Stomach (tissue), 9 donors: ENCODE results near the gene DCLRE1C. TPM values are rescaled to one million over a fixed set of nuclear protein-coding genes. Genes with fewer than 3 reads are reported as not detected.

ENCODE experiments used
- DNase-seq, 2 donors: peaks; one replicate each; pipeline versions ENCODE4 v3.0.0 to v3.0.0-alpha.2; 2013 to 2019
- H3K27ac ChIP-seq, 5 donors: fragments of 200-600 bp in 4 of 5; sonication (generic) in 4 of 5; one replicate each; pipeline ENCODE4 v1.5.1; 2013 to 2019; ENCODE audit warnings: mild to moderate bottlenecking in 1 of 5, moderate library complexity in 1 of 5
- H3K27me3 ChIP-seq, 3 donors: fragments of 200-600 bp; sonication (generic); one replicate each; pipeline ENCODE4 v1.5.1; 2017 to 2019; ENCODE audit warnings: mixed run types in 1 of 3
- H3K36me3 ChIP-seq, 4 donors: fragments of 200-600 bp; sonication (generic); 1 replicate in 3 of 4; 2 replicates in 1 of 4; pipeline ENCODE4 v1.5.1; 2016 to 2019
- H3K4me1 ChIP-seq, 4 donors: fragments of 200-600 bp; sonication (generic); one replicate each; pipeline ENCODE4 v1.5.1; 2016 to 2019
- H3K4me3 ChIP-seq, 4 donors: fragments of 200-600 bp; sonication (generic) in 3 of 4; one replicate each; pipeline ENCODE4 v1.5.1; 2016 to 2019; ENCODE audit warnings: mild to moderate bottlenecking in 1 of 4
- H3K9me3 ChIP-seq, 4 donors: fragments of 200-600 bp; sonication (generic); one replicate each; pipeline ENCODE4 v1.5.1; 2016 to 2019
- EP300 ChIP-seq: sonication (generic); formaldehyde crosslinking; IDR thresholded peaks from one replicate; pipeline ENCODE4 v1.6.1; 2017; ENCODE audit warnings: antibody characterized with exemption
- POLR2A ChIP-seq, 4 donors: fragments of 450-650 bp; IDR thresholded peaks; one replicate each; pipeline ENCODE4 v1.6.1; 2016; ENCODE audit warnings: antibody characterized with exemption in 4 of 4, control low read depth in 2 of 4, mild to moderate bottlenecking in 1 of 4, moderate library complexity in 1 of 4
- POLR2AphosphoS5 ChIP-seq, 3 donors: sonication (generic); formaldehyde crosslinking; IDR thresholded peaks; one replicate each; pipeline ENCODE4 v1.6.1; 2016; ENCODE audit warnings: antibody characterized with exemption in 3 of 3
- WGBS, 5 donors: extraction: QIAGEN DNeasy Blood & Tissue Kit in 3 of 5; methylation state at CpG; one replicate each; pipeline versions ENCODE4 v1.1.5 to v1.1.7; 2013 to 2018; 5-methylcytosine and 5-hydroxymethylcytosine counted together
- intact Hi-C: fragments of 100-400 bp; cut with DNase I; formaldehyde crosslinking; loops from one replicate; pipeline ENCODE4 v1.15.1; 2023; ENCODE audit warnings: low total_unique reads
- polyA plus RNA-seq, 3 donors: library from polyadenylated mRNA; stranded (reverse); fragments of 200-250 nt; gene quantifications; one replicate each; pipeline ENCODE4 v1.2.3, GENCODE V29; 2013
- total RNA-seq, 5 donors: library from RNA; depleted of rRNA; stranded (reverse); fragments of >200 nt; gene quantifications; one replicate each; pipeline versions ENCODE4 v1.1.0 to v1.2.3, GENCODE V29; 2014 to 2016
- TF ChIP-seq, protein P1 (sequence below), 7 experiments: fragments of 450-650 bp in 4 of 7; fragments of 200-600 bp in 3 of 7; sonication (generic) in 3 of 7; IDR thresholded peaks; one replicate each; pipeline ENCODE4 v1.5.1; 2016 to 2019; ENCODE audit warnings: antibody characterized with exemption in 7 of 7, control low read depth in 2 of 7, mild to moderate bottlenecking in 1 of 7
- donor health status: healthy with polysubstance abuse.
- donor health status: Bipolar disorder and iron deficiency.
- donor health status: healthy.

DCLRE1C gene
- total and polyA plus RNA-seq, 8 donors = 3.1 to 27.4 (median 7.7) TPM

DNA sequence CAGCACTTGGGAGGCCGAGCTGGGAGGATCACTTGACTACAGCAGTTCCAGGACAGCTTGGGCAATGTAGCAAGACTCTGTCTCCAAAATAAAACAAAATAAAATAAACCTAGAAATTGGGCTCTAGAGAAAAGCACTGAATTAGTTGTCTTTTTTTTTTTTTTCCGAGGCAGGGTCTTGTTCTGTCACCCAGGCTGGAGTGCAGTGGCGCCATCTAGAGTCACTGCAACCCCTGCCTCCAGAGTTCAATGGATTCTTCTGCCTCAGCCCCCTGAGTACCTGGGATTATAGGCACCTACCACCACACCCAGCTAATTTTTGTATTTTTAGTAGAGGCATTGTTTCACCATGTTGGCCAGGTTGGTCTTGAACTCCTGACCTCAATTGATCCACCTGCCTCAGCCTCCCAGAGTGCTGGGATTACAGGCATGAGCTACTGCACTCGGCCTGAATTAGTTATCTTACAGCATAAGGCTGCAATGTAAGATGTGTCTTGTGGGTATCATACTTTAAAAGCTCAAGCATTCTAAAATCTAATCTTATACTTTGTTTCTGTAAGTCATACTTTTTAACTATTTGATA lies 18.1 kb upstream of the DCLRE1C start:
- H3K27ac ChIP-seq = no peak overlapping the region

DNA sequence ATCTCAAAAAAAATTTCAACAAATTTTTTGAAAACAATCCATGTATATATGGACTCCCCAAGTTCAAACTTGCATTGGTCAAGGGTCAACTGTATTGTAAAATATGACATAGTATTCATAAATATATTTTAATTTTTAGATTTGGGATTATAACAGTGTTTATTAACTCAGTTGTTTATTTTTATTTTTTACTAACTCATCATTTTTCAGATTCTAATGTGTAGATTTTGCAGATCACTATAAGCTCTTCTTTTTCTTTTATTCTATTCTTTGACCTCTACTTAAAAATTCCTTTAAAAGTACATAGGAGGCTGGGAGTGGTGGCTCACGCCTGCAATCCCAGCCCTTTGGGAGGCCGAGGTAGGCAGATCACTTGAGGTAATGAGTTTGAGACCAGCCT lies 14.0 kb upstream of the DCLRE1C start:
- no peak for DNase-seq
- Histone ChIP-seq H3K27me3 (no peaks in the 10 kb centered on the region), H3K4me1 (no peaks in the 10 kb centered on the region), H3K36me3 (no peaks in the 10 kb centered on the region), H3K4me3 (no peak overlapping the region), H3K27ac (no peak overlapping the region), H3K9me3 (no peaks in the 10 kb centered on the region)
- WGBS, 5 donors = 83 to 94% (median 88%) methylated on average over 2 of the region's 2 CpGs
- intact Hi-C loops = no loop called here
- TF ChIP-seq POLR2AphosphoS5 (IDR thresholded peaks at IDR 0.05) (no peak), POLR2A (IDR thresholded peaks at IDR 0.05) (no peak), EP300 (no peak)

More for the DNA sequence above, 18.1 kb upstream of the DCLRE1C start:
- Histone ChIP-seq H3K27me3 (peaks cover 0 to 13% (median 4%) of the 10 kb centered on the region in 3 donors), H3K4me3 (no peak overlapping the region), H3K4me1 (peaks cover 0 to 4% (median 0%) of the 10 kb centered on the region in 4 donors), H3K36me3 (no peaks in the 10 kb centered on the region), H3K9me3 (no peaks in the 10 kb centered on the region)
- DNase-seq = peak; percentile 29 to 45
- TF ChIP-seq, protein P1, sequence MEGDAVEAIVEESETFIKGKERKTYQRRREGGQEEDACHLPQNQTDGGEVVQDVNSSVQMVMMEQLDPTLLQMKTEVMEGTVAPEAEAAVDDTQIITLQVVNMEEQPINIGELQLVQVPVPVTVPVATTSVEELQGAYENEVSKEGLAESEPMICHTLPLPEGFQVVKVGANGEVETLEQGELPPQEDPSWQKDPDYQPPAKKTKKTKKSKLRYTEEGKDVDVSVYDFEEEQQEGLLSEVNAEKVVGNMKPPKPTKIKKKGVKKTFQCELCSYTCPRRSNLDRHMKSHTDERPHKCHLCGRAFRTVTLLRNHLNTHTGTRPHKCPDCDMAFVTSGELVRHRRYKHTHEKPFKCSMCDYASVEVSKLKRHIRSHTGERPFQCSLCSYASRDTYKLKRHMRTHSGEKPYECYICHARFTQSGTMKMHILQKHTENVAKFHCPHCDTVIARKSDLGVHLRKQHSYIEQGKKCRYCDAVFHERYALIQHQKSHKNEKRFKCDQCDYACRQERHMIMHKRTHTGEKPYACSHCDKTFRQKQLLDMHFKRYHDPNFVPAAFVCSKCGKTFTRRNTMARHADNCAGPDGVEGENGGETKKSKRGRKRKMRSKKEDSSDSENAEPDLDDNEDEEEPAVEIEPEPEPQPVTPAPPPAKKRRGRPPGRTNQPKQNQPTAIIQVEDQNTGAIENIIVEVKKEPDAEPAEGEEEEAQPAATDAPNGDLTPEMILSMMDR (IDR thresholded peaks at IDR 0.05) = peak in 4 of 7 experiments; percentile 24 to 56 (median 30)
- TF ChIP-seq POLR2AphosphoS5 (IDR thresholded peaks at IDR 0.05) = no peak
- intact Hi-C loops = no loop called here
- WGBS, 5 donors = 35 to 50% (median 47%) methylated on average over 4 of the region's 4 CpGs

DNA sequence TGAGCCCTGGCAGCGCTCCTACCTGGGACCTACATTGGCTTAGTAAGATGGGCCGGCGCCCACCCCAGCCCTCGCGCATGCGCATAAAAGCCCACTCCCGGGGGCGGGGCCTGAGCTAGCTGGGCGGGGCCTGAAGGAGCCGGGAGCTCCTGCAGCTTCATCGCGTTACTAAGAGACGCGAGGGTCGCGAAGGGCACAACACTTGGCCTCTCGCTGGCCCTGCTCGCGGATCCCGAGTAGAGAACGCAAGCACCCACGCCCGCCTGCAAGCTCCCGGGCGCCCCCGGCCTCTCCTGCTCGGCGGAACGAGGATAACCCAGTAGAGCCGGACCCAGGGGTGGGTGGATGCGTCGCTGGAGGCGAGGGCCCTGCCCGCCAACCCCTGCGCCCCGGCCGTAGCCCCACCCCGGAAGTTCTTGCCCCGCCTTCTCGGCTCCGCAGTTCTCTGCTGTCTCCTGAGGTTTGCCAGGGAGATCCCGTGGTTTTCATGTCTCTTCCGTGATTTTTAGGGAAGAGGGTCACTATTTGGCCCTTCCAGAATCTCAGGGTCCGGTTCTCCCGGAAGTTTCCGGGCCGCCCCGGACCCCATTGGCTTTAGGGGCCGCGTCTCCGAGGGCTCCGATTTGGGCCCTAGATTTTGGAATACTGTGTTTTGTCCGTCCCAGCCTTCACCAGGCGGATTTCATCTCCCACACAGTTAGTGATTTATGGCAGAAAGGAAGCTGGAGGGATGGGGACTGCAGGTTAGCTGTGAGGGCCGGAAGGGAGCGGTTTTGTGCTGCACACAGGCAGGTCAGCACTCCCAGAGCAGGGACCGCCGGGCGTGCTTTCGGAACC lies 5.5 kb upstream of the DCLRE1C start, which contains the start of gene MEIG1:
TSS of gene MEIG1 (plus strand) at position 168 of the 837 bp plus-strand sequence. CDS start 7,081 bp downstream, outside the sequence.
- DNase-seq = peak; percentile 93 to 97
- TF ChIP-seq POLR2A (IDR thresholded peaks at IDR 0.05) (peak in 1 of 4 donors; percentile 25), EP300 (no peak), POLR2AphosphoS5 (IDR thresholded peaks at IDR 0.05) (peak in 2 of 3 donors; percentile 48 to 63)
- H3K4me1 ChIP-seq = peaks cover 4 to 24% (median 14%) of the 10 kb centered on the region in 4 donors
- H3K4me3 ChIP-seq = peak within 1 kb of the TSS; percentile 66 to 85 (median 80)
- peak within 1 kb of the TSS; percentile 93 to 97 (median 95) for H3K27ac ChIP-seq
- H3K27me3 ChIP-seq = no peaks in the 10 kb centered on the region
- intact Hi-C loops = loop anchor here (10.0 kb wide), 1 partner anchor 135 kb away; the partner anchor contains the start of gene RPP38
- 0 to 1% (median 0%) methylated on average over 27 to 60 of the region's 60 CpGs for WGBS, 5 donors
- no peaks in the 10 kb centered on the region for H3K9me3 ChIP-seq
- H3K36me3 ChIP-seq = no peaks in the 10 kb centered on the region

DNA sequence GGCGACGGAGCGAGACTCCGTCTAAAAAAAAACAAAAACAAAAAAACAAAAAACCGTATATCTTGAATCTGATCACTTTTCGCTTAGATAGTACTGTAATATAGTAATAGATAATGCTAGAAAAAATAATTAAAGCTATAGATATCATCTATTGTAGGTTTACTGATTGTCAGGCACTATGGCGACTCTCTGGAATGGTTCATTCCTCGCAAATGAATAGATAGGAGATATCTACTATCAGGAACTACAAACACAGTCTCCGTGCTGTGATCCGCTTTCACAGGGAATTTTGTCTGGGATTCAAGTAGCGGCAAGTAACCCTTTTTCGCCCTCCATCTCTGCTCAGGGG lies 5.0 kb upstream of the DCLRE1C start:
- Histone ChIP-seq H3K27me3 (no peaks in the 10 kb centered on the region), H3K36me3 (no peaks in the 10 kb centered on the region), H3K9me3 (no peaks in the 10 kb centered on the region), H3K27ac (peak overlapping the region; percentile 93 to 97 (median 95)), H3K4me3 (peak overlapping the region; percentile 66 to 85 (median 80)), H3K4me1 (peaks cover 4 to 24% (median 15%) of the 10 kb centered on the region in 4 donors)
- intact Hi-C loops = loop anchor here (10.0 kb wide), 1 partner anchor 136 kb away; the partner anchor contains the start of gene RPP38
- TF ChIP-seq EP300 = no peak
- TF ChIP-seq, protein P1 (IDR thresholded peaks at IDR 0.05) = no peak
- no peak for TF ChIP-seq POLR2AphosphoS5 (IDR thresholded peaks at IDR 0.05)
- DNase-seq = no peak
- 31 to 42% (median 41%) methylated on average over 12 of the region's 12 CpGs for WGBS, 5 donors

DNA sequence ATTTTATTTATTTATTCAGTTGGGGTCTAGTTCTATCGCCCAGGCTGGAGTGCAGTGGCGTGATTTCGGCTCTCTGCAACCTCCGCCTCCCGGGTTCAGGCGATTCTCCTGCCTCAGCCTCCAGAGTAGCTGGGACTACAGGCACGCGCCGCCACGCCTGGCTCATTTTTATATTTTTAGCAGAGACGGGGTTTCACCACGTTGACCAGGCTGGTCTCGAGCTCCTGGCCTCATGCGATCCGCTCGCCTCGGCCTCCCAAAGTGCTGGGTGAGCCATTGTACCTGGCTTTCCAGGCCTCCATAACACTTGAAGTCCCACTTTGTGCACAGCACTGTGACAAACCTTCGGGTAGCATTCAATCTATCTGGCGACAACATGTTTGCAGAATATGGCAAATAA lies 1.0 kb upstream of the DCLRE1C start:
- Histone ChIP-seq H3K27ac (peak overlapping the region; percentile 11 to 95 (median 94)), H3K9me3 (no peaks in the 10 kb centered on the region), H3K4me3 (peak overlapping the region in 2 of 4 donors; percentile 66 to 81), H3K36me3 (no peaks in the 10 kb centered on the region), H3K27me3 (no peaks in the 10 kb centered on the region), H3K4me1 (peaks cover 13 to 47% (median 31%) of the 10 kb centered on the region in 4 donors)
- DNase-seq = no peak
- no peak for TF ChIP-seq POLR2A (IDR thresholded peaks at IDR 0.05)
- TF ChIP-seq EP300 = no peak
- no peak for TF ChIP-seq POLR2AphosphoS5 (IDR thresholded peaks at IDR 0.05)
- TF ChIP-seq, protein P1 (IDR thresholded peaks at IDR 0.05) = no peak
- WGBS, 5 donors = 89 to 94% (median 89%) methylated on average over 19 of the region's 19 CpGs
- intact Hi-C loops = loop anchor here (10.0 kb wide), 1 partner anchor 140 kb away; the partner anchor contains the start of gene RPP38
